Measurements from ENCODE around the gene IRF8.
"Not testable (repeated sequence)": the region's sequence is repeated elsewhere in the genome, so short reads cannot be mapped to it uniquely, and the experiment has no call there.

IRF8 gene, protein sequence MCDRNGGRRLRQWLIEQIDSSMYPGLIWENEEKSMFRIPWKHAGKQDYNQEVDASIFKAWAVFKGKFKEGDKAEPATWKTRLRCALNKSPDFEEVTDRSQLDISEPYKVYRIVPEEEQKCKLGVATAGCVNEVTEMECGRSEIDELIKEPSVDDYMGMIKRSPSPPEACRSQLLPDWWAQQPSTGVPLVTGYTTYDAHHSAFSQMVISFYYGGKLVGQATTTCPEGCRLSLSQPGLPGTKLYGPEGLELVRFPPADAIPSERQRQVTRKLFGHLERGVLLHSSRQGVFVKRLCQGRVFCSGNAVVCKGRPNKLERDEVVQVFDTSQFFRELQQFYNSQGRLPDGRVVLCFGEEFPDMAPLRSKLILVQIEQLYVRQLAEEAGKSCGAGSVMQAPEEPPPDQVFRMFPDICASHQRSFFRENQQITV

DNA sequence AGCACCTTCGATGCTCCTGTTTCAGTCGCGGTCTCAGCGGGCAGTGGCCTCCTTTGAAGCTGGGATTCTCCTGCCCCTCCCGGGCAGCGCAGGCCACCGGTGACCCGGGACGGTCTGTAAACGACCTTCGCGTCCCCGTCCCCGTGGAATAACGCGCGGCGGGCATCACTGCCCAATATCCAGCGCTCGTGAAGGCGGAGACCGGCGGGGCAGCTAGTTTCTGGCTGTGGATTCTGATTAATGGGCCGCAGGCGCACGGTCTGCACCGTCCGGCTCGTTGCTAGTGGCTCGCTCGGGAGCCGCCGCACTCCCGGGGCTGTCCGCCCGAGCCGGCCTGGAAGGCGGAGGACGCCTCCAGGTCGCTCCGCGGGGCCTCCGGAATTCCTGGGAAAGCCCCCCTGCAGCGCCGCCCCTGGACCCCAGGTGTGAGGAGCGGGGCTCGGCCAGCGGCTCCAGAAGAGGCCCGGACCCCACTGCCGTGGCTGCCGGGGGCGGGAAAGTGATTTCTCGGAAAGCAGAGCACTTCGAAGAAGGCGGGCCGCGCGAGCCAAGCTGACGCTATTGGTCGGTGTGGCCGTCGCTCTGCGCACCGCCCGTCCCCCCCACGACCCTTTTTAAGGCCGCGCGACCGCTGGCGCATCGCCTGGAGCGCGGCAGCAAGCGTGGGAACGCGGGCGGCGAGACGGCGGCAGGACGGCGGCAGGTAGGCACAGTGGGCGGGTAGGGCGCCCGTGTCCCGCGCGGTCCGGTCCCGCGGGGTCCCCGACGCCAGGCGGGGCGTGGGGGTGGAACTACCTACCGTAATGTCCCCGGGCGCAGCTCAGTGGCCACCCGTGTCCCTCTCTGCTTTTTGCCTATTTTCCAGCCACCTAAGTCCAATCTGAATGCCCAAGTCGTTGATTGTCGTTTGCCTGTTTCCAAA is at the start of gene IRF8:
TSS of gene IRF8 (plus strand) at position 642 of the 922 bp plus-strand sequence. CDS start 3,854 bp downstream, outside the sequence.
- peak; percentile 88 for DNase-seq (ENCODE audit: low spot score)

- DNase-seq (ENCODE audit: low spot score), result no peak
These were observed 49.6 kb upstream of the IRF8 start for GRCh38 chr16:85849388-85849787.

DNA sequence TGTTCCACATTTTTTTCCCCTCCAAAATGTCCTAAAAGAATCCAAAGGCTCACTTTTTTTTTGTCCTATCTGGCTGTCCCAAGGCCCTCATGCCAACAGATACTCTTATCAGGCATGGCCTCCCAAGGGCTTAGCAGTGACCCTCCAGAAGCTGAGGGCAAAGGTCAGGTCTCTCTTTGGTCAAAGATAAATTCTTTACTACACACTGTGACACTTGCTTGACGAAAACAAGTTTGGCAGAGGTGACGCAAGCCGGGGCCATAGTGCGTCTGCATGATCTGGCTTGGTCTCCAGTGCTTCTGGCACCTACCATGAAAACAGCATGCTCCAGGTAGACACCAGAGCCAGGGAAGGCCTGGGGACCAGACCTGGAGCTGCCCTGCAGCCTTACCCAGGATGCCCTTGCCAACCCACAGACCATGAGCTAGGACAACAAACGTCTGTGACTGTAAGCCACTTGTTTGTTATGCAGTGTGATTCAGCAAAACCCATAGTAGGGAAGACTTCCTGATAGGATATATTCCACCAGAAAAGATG is 48.5 kb upstream of the IRF8 start:
- no peak for DNase-seq (ENCODE audit: low spot score)

DNA sequence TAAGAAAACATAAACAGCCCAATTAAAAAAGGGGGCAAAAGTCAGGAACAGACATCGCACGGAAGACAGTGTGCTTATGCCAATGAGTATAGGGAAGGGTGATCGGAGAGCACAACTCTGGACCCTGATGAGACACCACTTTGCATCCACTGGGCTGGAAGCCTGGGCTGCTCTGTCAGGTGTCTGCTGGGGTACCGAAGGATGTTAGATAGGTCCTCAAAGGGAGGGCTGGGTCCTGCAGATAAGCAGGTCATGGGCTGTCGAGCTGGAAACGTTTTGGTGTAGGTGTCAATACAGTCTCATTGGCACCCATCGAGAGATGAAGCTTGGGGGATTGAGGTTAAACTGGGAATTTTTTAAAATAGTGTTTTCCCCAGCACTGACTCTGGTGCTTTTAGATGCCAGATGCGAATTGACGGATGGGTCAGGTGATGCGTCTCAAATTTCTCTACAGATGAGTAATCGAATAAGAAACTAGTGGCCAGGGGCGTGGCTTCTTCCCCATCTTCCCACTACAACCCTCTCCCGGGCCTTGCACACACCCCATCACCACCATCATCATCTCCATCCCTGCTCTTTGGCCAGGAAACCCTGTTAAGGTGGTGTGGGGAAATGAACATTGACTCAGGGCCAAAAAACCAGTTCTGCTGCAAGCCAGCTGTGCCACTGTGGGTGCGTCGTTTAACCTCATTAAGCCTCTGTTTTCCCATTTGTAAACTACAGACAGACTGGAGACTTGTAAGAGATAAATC is 47.8 kb upstream of the IRF8 start:
- no peak for DNase-seq (ENCODE audit: low spot score)

DNA sequence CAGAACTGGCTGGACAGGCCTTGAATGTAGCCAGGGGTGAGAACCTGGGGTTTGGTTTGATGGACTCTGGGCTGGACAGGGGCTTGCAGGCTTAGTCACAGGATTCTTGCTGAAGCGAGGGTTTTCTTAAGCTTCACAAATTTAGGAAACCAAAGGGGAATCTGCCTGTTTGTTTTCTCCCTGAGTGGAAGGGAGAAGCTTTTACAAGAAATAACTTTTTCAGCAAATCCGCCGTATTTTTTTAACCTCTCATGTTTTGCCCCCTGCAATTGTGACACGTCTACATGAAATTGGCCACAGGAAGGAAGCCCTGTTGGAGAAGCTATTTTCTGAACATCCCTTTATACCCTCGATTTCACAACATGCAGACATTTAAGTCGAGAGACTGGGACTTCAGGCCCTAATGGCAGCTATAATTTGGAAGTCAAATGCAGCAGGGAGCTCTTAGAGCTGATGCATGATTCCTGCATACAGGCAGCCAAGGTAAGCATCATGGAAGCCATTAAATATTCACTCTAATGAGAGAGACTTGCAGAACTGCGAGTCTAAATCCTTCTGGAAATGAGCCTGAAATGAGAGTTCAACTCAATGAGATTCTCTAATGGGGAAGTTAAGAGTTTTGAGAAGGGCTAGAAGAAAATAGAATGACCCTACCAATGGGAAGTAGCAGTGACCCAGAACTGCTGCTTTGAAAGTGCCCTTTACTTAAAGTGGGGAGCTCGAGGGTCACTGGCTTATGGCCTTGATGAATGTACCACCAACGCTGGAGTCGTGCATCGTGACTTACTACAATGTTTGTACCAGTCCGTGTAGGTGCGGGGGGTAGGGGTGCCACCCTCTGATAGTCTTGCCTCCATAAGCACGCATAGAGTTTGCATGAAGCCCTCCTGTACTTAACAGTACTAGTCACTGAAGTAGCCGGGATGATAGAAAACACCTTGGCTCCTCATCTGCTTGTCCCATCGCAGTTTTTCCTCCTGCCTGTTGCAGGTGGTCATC is 45.1 kb upstream of the IRF8 start:
- DNase-seq (ENCODE audit: low spot score), result no peak

DNA sequence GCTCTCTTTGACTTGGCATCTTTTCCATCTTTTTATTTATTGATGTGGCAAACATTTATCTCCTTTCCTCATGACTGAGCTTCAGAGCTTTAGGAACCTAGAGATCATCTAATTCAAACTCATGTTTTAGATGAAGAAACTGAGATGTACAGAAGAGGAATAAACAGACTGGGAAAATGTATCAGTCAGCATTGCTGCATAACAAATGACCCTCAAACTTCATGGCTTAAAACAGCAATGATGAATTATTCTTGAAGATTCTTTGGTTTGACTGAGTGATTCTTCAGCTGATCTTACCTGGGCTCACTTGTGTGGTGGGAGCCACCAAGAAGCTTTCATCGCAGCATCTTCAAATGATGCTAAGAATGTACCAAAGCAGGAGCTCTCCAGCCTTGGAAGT is 44.0 kb upstream of the IRF8 start:
- no peak for DNase-seq (ENCODE audit: low spot score)

DNA sequence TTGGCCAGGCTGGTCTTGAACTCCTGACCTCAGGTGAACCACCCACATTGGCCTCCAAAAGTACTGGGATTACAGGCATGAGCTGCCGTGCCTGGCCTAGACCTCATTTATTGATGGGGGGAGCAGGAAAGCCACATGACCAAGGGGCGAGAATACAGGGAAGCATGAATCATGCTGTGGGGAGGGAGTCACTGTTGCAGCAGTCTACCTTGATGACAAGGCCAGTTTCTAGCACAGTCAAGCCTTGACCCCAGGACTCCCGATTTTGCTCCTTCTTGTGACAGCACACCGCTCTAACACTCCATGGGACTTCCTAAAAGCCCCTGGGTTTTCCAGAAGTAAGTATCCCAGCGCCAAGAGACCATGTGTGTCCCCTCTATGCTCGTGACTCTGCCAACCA is 42.9 kb upstream of the IRF8 start:
- DNase-seq (ENCODE audit: low spot score), result no peak

- no peak for DNase-seq (ENCODE audit: low spot score)
These were observed 42.4 kb upstream of the IRF8 start for GRCh38 chr16:85856585-85856984.

- no peak for DNase-seq (ENCODE audit: low spot score)
These were observed 41.6 kb upstream of the IRF8 start for GRCh38 chr16:85857406-85857805.

GRCh38 chr16:85858571-85858970 is 40.4 kb upstream of the IRF8 start:
- DNase-seq (ENCODE audit: low spot score), result not testable (repeated sequence)

DNA sequence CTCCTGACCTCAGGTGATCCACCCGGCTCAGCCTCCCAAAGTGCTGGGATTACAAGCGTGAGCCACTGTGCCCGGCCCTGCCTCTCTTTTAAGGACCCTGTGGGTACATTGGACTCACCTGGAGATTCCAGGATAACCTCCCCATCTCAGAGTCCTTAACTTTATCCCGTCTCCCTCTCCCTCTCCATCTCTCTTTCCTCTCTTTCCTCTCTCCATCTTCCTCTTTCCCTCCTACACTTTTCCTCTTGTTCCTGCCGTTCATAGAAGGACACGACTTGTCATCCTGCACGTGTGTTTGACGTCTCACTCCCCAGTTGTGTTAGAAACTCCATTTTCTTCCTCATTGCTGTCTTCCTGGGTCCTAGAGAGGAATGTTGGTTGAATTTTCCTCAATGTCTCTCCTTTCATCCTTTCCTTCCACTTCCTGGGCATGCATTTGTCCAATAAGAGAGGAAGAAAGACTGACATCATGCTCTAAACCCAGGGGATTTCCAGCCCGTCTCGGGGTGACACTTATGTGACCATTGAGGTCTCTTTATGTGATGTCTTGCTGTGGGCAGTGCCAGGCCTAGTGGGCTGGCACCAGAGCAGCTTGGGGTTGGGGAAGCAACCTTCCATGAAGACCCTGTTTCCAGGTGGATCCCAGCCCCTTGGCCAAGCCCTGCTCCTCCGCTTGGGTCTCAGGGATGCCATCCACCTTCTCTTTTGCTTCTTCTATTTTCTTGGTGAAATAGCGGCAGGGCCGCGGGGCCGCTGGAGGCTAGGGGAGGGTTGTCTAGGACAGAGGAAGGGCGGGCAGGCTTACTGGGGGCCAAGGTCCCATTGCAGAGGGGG is 39.8 kb upstream of the IRF8 start:
- DNase-seq (ENCODE audit: low spot score), result no peak

DNA sequence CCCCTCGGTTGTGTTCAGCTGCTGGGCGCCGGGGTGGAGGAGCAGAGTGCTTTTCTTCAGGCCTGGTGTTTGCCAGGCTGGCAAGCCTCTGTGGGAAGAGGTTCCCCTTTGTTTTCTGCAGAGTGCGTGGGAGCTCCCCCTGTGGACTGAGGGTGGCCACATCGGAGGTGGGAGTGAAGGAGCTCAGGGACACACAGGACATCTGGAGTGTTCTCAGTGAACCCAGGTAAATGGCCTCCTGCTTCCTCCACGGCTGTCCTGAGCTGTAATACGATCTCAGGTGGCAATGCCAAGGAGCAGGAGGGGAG is 39.2 kb upstream of the IRF8 start:
- no peak for DNase-seq (ENCODE audit: low spot score)

- DNase-seq (ENCODE audit: low spot score), result no peak
These were observed 38.4 kb upstream of the IRF8 start for GRCh38 chr16:85860413-85861094.

DNA sequence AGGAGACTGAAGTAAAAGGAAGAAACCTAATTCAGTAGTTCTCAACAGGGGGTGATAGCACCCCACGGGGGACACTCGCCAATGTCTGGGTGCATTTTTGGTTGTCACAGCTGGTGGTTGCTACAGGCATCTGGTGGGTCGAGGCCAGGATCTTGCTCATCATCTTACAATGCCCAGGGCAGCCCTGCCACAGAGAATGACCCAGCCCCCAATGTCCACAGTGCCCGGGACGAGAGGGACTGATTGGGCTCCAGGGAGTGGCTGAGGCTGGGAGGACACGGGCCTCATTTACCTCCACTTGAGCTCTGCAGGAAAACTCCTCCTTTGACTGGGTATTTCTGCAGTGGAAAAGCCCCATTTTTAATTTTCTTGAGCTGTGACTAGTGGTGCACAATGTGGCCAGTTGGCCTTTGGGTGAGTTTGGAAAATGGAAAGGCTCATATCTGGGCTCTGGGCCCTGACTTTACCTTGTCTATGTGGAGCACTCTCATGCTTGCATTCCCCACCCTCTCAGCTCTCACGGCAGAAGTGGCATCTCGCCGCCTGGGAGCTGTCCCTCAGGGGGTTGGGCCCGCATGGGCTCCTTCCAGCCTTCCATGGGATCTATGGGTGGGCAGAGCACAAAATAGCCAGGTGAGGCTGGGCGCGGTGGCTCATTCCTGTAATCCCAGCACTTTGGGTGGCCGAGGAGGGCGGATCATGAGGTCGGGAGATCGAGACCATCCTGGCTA is 37.7 kb upstream of the IRF8 start:
- no peak for DNase-seq (ENCODE audit: low spot score)

DNA sequence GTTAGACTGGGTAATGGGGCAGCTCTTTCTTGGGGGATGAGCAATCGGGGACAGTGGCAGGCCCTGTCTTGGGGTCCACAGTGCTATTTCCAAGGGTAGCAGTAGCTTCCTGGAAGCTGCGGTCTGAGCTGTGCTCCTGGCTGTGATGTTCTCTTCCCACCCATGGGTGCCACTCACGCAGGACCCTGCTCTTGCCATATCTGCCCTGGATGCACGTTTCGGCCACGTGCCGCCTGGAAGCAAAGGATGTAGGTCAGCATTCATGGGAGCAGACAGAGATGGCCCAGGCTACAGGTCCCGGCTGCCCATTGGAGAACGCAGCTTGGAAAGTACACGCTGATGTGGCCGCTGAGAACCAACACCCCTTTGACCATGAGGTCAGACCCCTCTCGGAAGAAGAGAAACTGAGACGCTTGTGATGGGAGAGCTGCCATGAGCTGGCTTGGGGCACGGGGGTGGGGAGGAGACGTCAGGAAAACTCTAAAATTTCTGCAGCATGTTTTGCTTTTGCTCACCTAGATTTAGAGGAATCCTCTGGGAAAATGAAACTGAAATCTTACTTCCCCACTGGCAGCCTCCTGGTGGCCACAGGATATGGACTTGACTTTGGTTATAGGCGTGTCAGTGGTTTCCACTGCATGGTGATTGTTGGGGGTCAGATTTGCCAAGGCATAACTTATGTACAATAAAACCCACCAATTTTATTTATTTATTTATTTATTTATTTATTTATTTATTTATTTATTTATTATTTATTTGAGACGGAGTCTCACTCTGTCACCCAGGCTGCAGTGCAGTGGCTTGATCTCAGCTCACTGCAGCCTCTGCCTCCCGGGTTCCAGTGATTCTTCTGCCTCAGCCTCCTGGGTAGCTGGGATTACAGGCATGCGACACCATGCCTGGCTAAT is 36.2 kb upstream of the IRF8 start:
- no peak for DNase-seq (ENCODE audit: low spot score)

GRCh38 chr16:85863384-85863774 is 35.6 kb upstream of the IRF8 start:
- DNase-seq (ENCODE audit: low spot score), result no peak

DNA sequence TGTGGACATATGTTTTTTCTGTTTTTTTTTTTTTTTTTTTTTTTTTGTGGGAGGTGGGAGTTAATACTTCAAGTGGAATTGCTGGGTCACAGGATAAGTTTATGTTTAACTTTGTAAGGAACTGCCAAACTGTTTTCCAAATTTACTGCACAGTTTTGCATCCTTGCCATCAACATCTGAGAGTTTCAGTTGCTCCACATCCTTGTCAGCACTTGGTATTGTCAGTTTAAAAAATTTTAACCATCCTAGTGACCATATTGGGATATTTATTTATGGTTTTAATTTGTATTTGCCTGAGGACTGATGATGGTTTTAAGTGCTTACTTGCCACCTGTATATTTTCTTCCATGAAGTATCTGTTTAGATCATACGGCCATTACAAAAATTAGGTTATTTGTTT is 34.0 kb upstream of the IRF8 start:
- no peak for DNase-seq (ENCODE audit: low spot score)

DNA sequence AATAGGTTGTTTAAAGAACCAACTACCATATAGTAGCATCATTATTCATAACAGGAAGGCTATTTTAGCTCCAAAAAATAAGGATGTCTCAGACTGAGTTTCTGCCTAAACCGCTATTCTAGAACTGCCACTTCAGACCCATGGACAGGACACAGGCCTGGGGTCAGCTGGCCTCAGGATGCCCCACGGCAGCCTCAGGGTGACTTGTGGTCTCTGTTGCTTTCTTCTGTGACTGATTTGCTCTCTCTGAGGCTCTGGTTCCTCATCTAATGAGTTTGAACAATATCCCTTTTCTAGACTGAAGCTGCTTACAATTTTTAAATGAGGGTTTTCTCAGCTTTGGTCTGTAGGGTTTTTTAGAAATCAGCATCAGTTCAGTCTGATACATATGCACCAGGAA is 31.8 kb upstream of the IRF8 start:
- DNase-seq (ENCODE audit: low spot score), result no peak

Measured in ecto neural progenitor cell (in vitro differentiated cells).